GM12864 (cell line): Measurements from ENCODE around the gene ERBB4.

Source experiments
- DNase-seq: peaks from one replicate; pipeline ENCODE4 v3.0.0-alpha.2; 2011; ENCODE audit warnings: low read depth
- H3K4me3 ChIP-seq: 2 replicates; pipeline ENCODE4 v1.5.1; 2011; ENCODE audit warnings: mild to moderate bottlenecking, low read depth, low read length, control low read depth
- TF ChIP-seq, protein P1 (sequence below): IDR thresholded peaks from 2 replicates; pipeline ENCODE4 v1.5.1; 2011; ENCODE audit warnings: low read depth, mild to moderate bottlenecking, moderate library complexity, low read length, control low read depth, inconsistent platforms; ENCODE audit errors: missing control alignments

The ERBB4 gene

DNA sequence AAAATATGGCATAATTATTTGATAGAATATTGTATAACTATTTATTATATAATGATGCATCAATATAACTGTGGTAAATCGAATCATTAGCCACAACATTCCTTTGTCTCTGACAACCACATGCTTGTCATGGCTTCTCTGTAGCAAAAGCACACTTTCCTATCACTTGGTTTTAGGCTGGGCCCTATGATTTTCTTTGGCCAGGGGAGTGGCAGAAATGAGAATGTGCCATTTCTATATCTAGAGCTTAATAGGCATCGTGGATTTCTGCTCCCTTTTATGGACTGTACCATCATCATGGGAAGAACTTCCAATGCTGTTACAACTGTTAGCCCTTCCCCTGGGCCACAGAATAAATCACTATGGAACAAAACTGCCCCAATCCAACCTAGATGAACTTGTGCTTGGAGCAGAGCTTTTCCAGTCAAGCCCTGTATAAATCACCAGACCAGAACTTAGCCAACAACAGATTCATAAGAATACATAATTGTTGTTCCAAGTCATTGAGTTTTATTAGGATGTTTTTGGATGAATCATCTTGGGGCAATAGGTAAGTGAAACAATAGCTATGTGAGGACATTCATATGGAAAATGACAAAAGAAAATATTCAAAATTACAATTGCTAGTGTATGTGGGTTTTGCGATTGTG, 715.8 kb downstream of the ERBB4 start:
- no peak overlapping the region for H3K4me3 ChIP-seq
- DNase-seq: no peak
- TF ChIP-seq, protein P1, sequence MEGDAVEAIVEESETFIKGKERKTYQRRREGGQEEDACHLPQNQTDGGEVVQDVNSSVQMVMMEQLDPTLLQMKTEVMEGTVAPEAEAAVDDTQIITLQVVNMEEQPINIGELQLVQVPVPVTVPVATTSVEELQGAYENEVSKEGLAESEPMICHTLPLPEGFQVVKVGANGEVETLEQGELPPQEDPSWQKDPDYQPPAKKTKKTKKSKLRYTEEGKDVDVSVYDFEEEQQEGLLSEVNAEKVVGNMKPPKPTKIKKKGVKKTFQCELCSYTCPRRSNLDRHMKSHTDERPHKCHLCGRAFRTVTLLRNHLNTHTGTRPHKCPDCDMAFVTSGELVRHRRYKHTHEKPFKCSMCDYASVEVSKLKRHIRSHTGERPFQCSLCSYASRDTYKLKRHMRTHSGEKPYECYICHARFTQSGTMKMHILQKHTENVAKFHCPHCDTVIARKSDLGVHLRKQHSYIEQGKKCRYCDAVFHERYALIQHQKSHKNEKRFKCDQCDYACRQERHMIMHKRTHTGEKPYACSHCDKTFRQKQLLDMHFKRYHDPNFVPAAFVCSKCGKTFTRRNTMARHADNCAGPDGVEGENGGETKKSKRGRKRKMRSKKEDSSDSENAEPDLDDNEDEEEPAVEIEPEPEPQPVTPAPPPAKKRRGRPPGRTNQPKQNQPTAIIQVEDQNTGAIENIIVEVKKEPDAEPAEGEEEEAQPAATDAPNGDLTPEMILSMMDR: no peak

DNA sequence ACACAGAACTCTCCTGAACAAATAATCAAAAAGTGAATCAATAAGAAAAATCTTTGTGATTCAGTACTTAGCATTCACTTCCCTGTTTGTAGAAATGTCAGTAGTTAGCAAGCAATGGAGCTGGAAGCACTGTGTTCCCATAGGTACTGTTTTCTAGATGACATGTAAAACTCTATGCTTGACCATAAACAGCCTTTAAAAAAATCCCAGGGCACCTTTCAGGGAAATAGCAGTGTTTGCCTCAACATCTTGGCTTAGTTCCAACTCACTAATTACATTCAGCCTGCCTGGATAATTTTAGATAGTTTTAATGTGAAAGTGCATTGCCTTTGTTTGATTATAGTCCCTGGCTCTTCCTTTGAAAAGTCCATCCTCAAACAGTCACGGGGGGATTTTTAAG, 721.8 kb downstream of the ERBB4 start:
- DNase-seq: no peak
- TF ChIP-seq, protein P1: no peak
- no peak overlapping the region for H3K4me3 ChIP-seq

DNA sequence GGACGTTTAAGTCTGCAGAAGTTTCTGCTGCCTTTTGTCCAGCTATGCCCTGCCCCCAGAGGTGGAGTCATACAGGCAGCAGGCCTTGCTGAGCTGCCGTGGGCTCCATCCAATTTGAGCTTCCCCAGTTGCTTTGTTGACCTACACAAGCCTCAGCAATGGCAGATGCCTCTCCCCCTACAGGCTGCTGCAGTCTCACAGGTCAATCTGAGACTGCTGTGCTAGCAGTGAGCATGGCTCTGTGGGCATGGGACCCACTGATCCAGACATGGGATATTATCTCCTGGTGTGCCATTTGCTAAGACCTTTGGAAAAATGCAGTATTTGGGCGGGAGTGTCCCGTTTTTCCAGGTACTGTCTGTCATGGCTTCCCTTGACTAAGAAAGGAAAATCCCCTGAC, 726.0 kb downstream of the ERBB4 start:
- TF ChIP-seq, protein P1: no peak
- H3K4me3 ChIP-seq: no peak overlapping the region
- no peak for DNase-seq

DNA sequence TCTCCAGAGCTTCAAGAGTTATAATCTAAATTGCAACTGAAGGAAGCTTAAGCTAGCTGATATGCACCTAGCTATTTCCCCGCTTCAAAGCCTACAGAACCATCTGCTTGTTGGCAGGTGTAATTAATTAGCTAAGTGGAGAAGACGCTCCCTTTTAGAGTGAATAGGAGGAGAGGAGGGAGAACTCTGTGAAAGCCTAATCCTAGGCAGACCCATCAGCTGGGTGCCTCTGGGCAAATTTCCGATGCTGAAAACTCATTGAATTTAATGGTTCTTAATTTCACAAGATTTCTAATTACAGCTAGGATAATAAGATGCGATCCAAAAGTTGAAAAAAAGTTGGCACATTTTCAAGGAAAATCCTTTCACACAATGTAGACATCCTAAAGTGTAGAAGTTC, 735.9 kb downstream of the ERBB4 start:
- no peak for DNase-seq
- TF ChIP-seq, protein P1: no peak
- H3K4me3 ChIP-seq: no peak overlapping the region

DNA sequence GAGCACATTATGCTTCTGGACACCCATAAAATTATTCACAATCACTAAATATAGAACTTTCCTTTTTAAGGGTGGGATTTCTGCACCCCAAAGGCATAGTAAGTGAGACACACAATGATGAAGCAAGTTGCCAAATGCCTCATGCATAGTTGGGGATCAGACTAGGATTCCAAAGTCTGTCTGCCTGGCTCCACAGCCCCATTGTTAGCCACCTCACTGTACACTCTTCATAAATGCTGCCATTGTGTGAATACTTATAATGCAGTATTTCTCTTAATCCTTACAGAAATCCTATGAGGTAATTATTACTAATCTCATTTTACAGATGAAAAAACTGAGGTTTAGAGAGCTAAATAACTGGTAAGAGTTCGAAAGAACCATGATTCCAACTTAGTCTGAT, 738.6 kb downstream of the ERBB4 start:
- no peak for DNase-seq
- no peak overlapping the region for H3K4me3 ChIP-seq
- TF ChIP-seq, protein P1: no peak

DNA sequence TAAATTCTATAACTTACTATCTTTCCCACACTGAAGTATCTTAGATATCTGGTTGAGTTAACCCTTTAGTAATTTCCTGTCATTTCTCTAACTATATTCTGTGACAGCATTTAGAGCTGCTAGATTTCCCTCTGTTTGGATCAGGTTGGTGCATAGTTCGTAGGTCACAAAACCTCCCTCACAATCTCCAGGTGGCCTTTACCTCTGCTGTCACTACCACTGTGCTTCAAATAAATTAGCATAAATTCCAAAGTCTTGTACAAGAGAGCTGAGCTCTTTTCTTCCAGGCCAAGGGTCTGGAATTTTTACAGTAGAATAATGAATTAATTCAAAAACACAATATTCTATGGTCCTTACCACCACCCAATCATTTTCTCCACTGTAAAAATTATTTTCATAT, 739.7 kb downstream of the ERBB4 start:
- no peak for DNase-seq
- TF ChIP-seq, protein P1: no peak
- H3K4me3 ChIP-seq: no peak overlapping the region

DNA sequence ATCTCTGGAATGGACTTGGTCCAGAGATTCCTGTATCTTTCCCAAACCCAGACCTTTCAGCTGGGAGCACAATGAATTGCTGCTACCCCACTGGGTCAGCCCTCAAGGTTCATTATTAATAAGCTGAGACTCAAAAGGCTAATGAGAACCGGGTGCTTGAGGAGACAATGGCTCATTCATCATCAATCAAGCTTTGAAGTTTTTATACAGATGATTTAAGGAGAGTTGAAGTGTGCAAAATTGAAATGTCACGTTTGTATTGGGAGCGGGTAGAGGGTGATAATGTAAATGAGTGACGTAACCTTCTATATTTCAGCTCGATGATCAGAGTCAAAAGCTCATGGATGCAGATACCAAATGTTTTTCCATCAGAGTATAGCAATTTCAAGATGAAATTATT, 744.9 kb downstream of the ERBB4 start:
- no peak for DNase-seq
- TF ChIP-seq, protein P1: no peak
- H3K4me3 ChIP-seq: no peak overlapping the region
